Adrenal gland (tissue), 5 donors: ENCODE measurements around the gene AMACR.

Experiments used
- POLR2A ChIP-seq, 2 donors: fragments of 450-650 bp; IDR thresholded peaks; one replicate each; pipeline ENCODE4 v1.6.1; 2017; ENCODE audit warnings: antibody characterized with exemption in 2 of 2, mild to moderate bottlenecking in 2 of 2, moderate library complexity in 1 of 2
- TF ChIP-seq, protein P1 (sequence below), 6 experiments: fragments of 450-650 bp in 4 of 6; fragments of 200-600 bp in 2 of 6; sonication (generic) in 1 of 6; IDR thresholded peaks; 1 replicate in 5 of 6; 2 replicates in 1 of 6; pipeline versions ENCODE4 v1.5.1 to v1.8.0; 2016 to 2021; ENCODE audit warnings: antibody characterized with exemption in 6 of 6, mild to moderate bottlenecking in 2 of 6, moderate library complexity in 1 of 6
- donor health status: DM: no; HTN: no; CAD: no.

DNA sequence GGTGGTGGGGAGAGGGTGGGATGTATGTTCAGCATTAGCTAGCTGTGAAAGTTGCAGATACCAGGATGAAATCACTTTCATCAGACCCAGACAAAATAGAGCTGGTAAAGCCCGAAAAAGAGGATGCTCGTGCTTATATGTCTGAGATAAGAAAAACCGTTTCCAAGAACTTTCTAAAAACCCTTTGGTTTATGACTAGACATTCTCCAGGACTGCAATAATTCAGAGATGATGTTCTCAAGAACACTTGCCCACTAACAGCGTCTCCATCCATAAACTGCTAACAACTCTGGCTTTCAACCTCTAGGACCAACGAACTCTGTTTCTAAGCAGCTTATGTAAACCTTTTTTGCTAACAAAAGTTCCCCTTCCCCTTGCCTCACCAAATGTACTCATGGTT, 8.4 kb upstream of the AMACR start:
- no peak for TF ChIP-seq POLR2A (IDR thresholded peaks at IDR 0.05)
- TF ChIP-seq, protein P1, sequence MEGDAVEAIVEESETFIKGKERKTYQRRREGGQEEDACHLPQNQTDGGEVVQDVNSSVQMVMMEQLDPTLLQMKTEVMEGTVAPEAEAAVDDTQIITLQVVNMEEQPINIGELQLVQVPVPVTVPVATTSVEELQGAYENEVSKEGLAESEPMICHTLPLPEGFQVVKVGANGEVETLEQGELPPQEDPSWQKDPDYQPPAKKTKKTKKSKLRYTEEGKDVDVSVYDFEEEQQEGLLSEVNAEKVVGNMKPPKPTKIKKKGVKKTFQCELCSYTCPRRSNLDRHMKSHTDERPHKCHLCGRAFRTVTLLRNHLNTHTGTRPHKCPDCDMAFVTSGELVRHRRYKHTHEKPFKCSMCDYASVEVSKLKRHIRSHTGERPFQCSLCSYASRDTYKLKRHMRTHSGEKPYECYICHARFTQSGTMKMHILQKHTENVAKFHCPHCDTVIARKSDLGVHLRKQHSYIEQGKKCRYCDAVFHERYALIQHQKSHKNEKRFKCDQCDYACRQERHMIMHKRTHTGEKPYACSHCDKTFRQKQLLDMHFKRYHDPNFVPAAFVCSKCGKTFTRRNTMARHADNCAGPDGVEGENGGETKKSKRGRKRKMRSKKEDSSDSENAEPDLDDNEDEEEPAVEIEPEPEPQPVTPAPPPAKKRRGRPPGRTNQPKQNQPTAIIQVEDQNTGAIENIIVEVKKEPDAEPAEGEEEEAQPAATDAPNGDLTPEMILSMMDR (IDR thresholded peaks at IDR 0.05), result no peak
